Tibial artery (tissue), 4 donors: ENCODE data around the gene DLG2.

ENCODE experiments used
- DNase-seq, 2 donors: peaks; one replicate each; pipeline ENCODE4 v3.0.0-alpha.2; 2019
- H3K27ac ChIP-seq, 2 donors: fragments of 200-600 bp; sonication (generic) in 1 of 2; 1 replicate in 1 of 2; 2 replicates in 1 of 2; pipeline ENCODE4 v1.5.1; 2018 to 2019; ENCODE audit warnings: mild to moderate bottlenecking in 1 of 2
- H3K27me3 ChIP-seq, 2 donors: fragments of 200-600 bp; sonication (generic) in 1 of 2; one replicate each; pipeline versions ENCODE4 v1.5.1 to v1.6.0; 2016 to 2019
- H3K36me3 ChIP-seq, 3 donors: fragments of 200-600 bp; sonication (generic) in 2 of 3; one replicate each; pipeline ENCODE4 v1.5.1; 2016 to 2019; ENCODE audit warnings: mild to moderate bottlenecking in 2 of 3
- H3K4me1 ChIP-seq, 4 donors: fragments of 200-600 bp; sonication (generic) in 2 of 4; 1 replicate in 3 of 4; 2 replicates in 1 of 4; pipeline ENCODE4 v1.5.1; 2016 to 2019
- H3K4me3 ChIP-seq, 2 donors: fragments of 200-600 bp; sonication (generic) in 1 of 2; 1 replicate in 1 of 2; 2 replicates in 1 of 2; pipeline ENCODE4 v1.5.1; 2018 to 2019; ENCODE audit warnings: mild to moderate bottlenecking in 2 of 2
- H3K9me3 ChIP-seq, 3 donors: fragments of 200-600 bp; sonication (generic) in 1 of 3; one replicate each; pipeline ENCODE4 v1.5.1; 2016 to 2019
- intact Hi-C: fragments of 100-400 bp; cut with DNase I; formaldehyde crosslinking; loops from one replicate; pipeline ENCODE4 v1.15.0; 2023; ENCODE audit warnings: low total_unique reads
- TF ChIP-seq, protein P1 (sequence below), 2 experiments: fragments of 200-600 bp in 1 of 2; fragments of 450-650 bp in 1 of 2; IDR thresholded peaks; one replicate each; pipeline ENCODE4 v1.5.1; 2017 to 2019; ENCODE audit warnings: antibody characterized with exemption in 2 of 2, mild to moderate bottlenecking in 1 of 2, moderate library complexity in 1 of 2

Gene DLG2

GRCh38 chr11:84193706-84194105 is 1433.4 kb downstream of the DLG2 start:
- intact Hi-C loops: no loop called here
- H3K36me3 ChIP-seq: no peaks in the 10 kb centered on the region
- no peak overlapping the region for H3K27ac ChIP-seq
- H3K9me3 ChIP-seq: no peaks in the 10 kb centered on the region
- H3K4me1 ChIP-seq: peaks cover 0 to 2% (median 1%) of the 10 kb centered on the region in 4 donors
- no peaks in the 10 kb centered on the region for H3K27me3 ChIP-seq
- H3K4me3 ChIP-seq: no peak overlapping the region
- TF ChIP-seq, protein P1, sequence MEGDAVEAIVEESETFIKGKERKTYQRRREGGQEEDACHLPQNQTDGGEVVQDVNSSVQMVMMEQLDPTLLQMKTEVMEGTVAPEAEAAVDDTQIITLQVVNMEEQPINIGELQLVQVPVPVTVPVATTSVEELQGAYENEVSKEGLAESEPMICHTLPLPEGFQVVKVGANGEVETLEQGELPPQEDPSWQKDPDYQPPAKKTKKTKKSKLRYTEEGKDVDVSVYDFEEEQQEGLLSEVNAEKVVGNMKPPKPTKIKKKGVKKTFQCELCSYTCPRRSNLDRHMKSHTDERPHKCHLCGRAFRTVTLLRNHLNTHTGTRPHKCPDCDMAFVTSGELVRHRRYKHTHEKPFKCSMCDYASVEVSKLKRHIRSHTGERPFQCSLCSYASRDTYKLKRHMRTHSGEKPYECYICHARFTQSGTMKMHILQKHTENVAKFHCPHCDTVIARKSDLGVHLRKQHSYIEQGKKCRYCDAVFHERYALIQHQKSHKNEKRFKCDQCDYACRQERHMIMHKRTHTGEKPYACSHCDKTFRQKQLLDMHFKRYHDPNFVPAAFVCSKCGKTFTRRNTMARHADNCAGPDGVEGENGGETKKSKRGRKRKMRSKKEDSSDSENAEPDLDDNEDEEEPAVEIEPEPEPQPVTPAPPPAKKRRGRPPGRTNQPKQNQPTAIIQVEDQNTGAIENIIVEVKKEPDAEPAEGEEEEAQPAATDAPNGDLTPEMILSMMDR (IDR thresholded peaks at IDR 0.05): no peak
- no peak for DNase-seq

DNA sequence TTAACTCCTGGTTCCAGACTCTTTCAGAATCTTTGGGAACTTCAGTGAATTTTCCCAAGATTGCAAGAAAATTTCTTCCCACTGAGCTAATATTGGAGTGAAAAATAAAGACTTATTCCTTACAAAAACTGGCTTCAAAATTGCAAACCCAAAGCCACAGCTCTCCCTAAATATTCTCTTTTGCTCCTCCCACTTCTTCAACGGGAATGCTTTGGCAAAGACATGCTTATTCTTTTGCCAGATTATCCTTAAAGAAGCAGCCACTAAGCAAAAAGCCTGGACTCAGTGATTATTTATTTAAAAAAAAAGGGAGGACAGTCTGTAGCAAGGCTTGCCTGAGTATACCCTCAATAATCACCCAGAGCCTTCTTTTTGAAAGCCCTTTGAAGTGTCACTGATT is 1438.6 kb downstream of the DLG2 start:
- no peaks in the 10 kb centered on the region for H3K36me3 ChIP-seq
- peaks cover 0 to 6% (median 3%) of the 10 kb centered on the region in 4 donors for H3K4me1 ChIP-seq
- TF ChIP-seq, protein P1 (IDR thresholded peaks at IDR 0.05): no peak
- DNase-seq: no peak
- H3K4me3 ChIP-seq: no peak overlapping the region
- intact Hi-C loops: no loop called here
- no peaks in the 10 kb centered on the region for H3K27me3 ChIP-seq
- H3K9me3 ChIP-seq: no peaks in the 10 kb centered on the region
- no peak overlapping the region for H3K27ac ChIP-seq

DNA sequence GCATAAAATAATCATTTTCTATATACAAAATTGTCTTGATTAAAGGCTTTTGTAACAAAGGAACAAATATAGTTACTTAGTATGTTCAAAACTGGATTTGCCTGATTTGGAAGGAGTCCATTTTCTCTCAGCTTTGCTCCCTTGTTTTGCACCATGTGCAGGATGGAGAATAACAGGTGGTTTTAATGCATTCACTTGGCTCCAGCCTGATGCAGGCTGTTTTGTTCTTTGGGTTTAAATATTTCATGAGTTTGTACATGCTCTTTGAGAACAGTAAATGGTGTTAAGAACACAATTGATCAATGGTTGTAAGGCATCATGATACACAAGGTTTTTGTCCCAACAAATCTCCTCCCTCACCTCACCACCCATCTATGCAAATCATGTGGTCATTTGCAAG is 1454.1 kb downstream of the DLG2 start:
- Histone ChIP-seq H3K9me3 (no peaks in the 10 kb centered on the region), H3K36me3 (no peaks in the 10 kb centered on the region), H3K27ac (no peak overlapping the region), H3K4me3 (no peak overlapping the region), H3K4me1 (peaks cover 0 to 4% (median 0%) of the 10 kb centered on the region in 4 donors), H3K27me3 (no peaks in the 10 kb centered on the region)
- TF ChIP-seq, protein P1 (IDR thresholded peaks at IDR 0.05): no peak
- DNase-seq: no peak
- intact Hi-C loops: no loop called here

GRCh38 chr11:84165139-84165538 is 1462.0 kb downstream of the DLG2 start:
- no peak overlapping the region for H3K27ac ChIP-seq

DNA sequence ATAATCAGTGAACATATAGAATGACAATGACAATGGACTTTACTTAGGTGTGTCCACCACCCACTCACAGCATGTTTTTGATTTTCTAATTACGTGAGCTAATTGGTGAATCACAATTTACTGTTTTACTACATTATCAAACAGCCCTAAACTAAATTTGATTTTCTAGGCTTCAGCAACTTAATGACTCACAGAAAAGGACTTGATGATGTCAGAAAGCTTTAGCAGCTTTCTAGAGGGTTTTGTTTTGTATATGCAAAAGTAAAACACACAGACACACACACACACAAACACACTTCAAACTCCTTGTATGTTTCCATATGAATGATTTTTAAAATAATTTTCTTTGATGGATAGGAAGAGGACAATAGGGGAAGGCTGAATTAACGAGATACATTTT is 1462.4 kb downstream of the DLG2 start:
- no peak for DNase-seq
- Histone ChIP-seq H3K9me3 (no peaks in the 10 kb centered on the region), H3K4me3 (no peak overlapping the region), H3K27me3 (no peaks in the 10 kb centered on the region), H3K4me1 (no peaks in the 10 kb centered on the region), H3K27ac (no peak overlapping the region), H3K36me3 (no peaks in the 10 kb centered on the region)
- intact Hi-C loops: no loop called here
- TF ChIP-seq, protein P1 (IDR thresholded peaks at IDR 0.05): no peak

More at GRCh38 chr11:84165139-84165538, 1462.0 kb downstream of the DLG2 start:
- TF ChIP-seq, protein P1 (IDR thresholded peaks at IDR 0.05): no peak
- Histone ChIP-seq H3K4me1 (no peaks in the 10 kb centered on the region), H3K9me3 (no peaks in the 10 kb centered on the region), H3K36me3 (no peaks in the 10 kb centered on the region), H3K4me3 (no peak overlapping the region), H3K27me3 (no peaks in the 10 kb centered on the region)
- DNase-seq: no peak
- intact Hi-C loops: no loop called here

- no peak overlapping the region for H3K27ac ChIP-seq
- no peak overlapping the region for H3K4me3 ChIP-seq
- H3K4me1 ChIP-seq: no peaks in the 10 kb centered on the region
- H3K36me3 ChIP-seq: no peaks in the 10 kb centered on the region
- TF ChIP-seq, protein P1 (IDR thresholded peaks at IDR 0.05): no peak
- no peak for DNase-seq
- intact Hi-C loops: no loop called here
- no peaks in the 10 kb centered on the region for H3K9me3 ChIP-seq
- no peaks in the 10 kb centered on the region for H3K27me3 ChIP-seq
These were observed 1464.0 kb downstream of the DLG2 start for GRCh38 chr11:84163116-84163515.
